Stimulated activated CD8-positive, alpha-beta memory T cell treated with anti-CD3 and anti-CD28 coated beads, Interleukin-12 subunit alpha, Interleukin-12 subunit beta, amount 100 ng/mL, for 24 hours (primary cell): ENCODE measurements around the gene COG1.

Source experiments
- DNase-seq: peaks from one replicate; pipeline ENCODE4 v3.0.0-alpha.2; 2020; ENCODE audit errors: extremely low read depth

The COG1 gene

DNA sequence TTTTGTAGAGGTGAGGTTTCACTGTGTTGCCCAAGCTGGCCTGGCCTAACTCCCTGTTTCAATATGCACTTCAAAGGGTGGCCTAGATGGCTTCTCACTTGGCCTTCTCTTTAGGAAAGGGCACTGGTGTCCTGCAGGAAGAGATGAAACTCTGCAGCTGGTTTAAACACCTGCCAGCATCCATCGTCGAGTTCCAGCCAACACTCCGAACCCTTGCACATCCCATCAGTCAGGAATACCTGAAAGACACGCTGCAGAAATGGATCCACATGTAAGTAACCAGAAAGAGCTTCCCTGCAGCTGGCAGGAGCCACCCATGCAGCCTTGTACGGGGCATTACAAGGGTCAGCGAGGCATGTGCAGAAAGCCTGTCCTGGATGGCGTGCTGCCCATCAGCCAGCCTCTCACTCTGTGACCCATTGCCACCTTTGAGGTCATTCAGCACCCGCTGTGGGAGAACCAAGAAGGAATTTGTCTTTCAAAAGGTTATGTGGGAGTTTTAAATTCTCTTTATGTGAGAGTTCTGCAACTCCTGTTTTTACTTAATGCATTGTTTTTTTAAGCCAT lies 7.0 kb downstream of the COG1 start:
- DNase-seq: no peak

DNA sequence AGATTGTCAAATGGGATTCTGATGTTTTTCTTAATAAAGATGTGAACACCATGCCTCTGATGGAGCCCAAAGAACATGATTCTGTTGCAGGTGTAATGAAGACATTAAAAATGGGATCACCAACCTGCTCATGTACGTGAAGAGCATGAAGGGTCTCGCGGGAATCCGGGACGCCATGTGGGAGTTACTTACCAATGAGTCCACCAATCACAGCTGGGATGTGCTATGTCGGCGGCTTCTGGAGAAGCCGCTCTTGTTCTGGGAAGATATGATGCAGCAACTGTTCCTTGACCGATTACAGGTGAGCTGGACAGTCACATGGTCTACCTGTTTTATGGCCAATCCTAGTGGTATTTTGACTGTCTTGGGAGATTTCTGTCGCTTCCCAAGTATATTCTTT lies 7.6 kb downstream of the COG1 start:
- DNase-seq: no peak

DNA sequence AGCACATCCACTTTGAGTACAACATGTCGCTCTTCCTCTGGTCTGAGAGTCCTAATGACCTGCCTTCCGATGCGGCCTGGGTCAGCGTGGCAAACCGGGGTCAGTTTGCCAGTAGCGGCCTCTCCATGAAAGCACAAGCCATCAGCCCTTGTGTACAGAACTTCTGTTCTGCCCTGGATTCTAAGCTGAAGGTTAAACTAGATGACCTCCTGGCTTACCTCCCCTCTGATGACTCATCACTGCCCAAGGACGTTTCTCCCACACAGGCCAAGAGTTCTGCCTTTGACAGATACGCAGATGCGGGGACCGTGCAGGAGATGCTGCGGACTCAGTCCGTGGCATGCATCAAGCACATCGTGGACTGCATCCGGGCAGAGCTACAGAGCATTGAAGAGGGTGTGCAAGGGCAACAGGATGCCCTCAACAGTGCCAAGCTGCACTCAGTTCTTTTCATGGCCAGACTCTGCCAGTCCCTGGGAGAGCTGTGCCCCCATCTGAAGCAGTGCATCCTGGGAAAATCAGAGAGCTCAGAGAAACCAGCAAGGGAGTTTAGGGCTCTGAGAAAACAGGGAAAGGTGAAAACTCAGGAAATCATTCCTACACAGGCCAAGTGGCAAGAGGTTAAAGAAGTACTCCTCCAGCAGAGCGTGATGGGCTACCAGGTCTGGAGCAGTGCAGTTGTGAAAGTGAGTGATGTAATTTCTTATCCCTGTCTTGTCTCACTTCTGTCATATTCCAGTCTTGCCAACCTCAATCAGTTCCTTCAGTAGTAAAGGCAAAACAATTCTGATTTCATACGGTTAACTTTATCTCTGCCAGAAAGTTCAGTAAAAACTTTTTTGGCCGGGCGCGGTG lies 8.6 kb downstream of the COG1 start:
- no peak for DNase-seq

DNA sequence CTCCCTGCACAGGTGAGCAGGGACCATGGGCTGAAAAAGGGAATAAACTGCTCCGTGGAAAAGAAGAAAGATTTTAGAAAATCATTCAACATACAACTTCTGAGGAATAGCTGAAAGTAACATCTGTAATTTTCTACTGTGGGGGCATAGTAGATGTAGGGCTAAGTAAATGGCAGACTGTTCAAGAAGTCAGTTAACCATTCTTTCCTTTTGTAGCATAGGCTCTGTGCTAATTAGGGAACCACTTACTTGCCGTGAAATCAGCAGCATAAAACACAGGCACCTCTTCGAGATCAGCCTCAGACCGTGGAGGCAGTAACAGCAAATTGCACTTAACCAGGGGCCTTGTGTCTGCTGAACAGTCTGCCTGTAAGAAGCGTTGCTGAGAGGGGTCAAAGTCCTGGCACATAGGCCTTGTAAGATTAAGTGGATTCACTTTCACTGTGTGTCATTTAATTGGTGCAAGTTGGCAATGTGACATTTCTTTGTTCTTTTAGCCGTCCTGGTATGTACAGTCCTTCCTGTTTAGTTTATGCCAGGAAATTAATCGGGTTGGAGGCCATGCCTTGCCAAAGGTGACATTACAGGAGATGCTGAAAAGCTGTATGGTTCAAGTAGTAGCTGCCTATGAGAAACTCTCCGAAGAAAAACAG lies 10.4 kb downstream of the COG1 start:
- DNase-seq: no peak

DNA sequence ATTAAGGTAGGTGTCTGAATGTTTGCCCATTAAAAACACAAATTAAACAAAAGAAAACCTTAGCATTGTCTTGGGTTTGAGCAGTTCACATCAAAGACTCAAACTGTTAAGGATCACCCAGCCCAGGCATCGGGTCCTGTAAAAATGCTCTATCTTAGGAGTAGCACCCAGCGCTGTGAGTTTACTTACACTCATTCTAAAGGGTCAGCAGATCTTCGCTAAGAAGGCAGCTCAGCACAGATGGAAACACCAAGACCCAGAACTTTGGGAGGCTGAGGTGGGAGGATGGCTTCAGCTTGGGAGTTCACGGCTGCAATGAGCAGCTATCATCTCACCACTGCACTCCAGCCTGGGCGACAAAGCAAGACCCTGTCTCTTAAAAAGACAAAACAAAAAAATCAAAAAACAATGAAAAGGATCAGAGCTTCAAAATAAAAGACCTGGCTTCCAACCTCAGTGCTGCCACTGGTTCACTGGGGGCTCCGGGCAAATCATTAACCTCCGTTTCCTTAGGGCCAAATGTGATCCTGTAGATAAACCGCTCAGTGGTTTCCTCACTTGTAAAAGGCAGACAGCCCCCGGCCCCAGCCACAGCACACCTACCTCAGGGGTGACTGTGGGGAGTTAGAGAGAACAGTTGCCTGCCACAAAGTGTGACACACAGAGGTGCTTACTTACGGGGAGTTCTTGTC lies 11.1 kb downstream of the COG1 start:
- DNase-seq: no peak

DNA sequence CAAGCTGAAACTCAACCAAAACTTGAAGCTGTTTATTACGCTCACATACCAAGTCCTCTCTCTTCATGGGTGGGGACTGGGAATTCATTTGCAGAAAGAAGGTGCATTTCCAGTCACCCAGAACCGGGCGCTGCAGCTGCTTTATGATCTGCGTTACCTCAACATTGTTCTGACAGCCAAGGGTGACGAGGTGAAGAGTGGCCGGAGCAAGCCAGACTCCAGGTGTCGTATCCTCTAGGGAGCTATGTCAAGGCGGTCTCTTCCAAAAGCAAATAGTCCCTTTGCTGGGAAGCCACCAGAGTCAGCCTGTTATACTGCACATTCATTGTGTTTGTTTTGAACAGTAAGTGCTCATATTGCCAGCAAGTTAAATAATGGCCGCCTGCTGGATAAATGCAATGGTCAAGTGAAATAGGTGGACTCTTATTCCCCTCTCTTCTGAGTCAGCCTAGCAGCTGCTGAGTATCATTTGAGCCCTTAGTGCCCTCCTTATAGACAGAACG lies 12.7 kb downstream of the COG1 start:
- DNase-seq: no peak

DNA sequence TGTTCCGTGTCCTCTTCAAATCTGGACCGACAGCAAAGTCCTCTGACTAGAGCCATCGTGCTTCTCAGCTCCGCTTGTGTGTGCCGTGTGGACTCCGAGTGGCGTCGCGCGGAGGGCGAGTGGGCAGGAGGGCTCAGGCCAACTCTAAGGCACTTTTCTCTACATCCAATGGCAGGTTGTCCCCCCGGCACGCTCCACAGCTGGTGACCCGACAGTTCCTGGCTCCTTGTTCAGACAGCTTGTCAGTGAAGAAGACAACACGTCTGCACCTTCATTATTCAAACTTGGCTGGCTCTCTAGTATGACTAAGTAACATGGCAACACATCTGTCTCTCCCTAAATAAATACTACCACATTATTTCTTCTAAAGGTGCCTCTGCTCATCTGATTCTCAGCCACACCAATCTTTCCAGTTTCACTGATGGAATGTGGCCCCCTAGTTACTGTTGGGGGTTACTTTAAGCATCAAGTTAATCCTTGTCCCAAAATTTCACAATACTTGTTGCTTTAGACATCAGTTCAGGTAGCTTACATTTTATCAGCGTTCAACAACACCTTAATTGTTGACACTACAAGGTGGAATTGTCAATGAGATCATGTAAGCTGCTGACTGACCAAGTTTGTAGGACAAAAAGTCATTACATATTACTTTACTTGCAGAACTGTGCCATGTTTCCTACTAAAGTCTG lies 15.4 kb downstream of the COG1 start:
- DNase-seq: no peak

DNA sequence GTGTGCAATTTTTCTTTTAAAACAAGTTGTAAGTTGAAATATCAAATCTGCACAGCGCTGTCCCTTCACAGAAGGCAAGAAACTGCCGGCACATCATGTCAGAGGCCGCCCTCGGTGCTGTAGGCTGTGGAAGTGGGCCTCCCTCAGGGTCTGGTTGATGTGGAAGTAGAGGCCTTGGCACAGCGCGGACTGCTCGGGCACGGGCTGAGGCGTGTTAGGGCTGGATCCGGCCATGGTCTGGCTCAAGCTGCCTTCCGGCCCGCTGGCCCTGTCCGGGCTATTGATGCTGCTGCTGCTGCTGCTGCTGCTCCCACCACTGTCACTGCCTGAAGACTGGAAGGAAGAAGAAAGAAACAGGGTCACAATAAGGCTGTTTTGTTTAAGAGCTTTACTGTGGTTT lies 16.6 kb downstream of the COG1 start:
- no peak for DNase-seq

DNA sequence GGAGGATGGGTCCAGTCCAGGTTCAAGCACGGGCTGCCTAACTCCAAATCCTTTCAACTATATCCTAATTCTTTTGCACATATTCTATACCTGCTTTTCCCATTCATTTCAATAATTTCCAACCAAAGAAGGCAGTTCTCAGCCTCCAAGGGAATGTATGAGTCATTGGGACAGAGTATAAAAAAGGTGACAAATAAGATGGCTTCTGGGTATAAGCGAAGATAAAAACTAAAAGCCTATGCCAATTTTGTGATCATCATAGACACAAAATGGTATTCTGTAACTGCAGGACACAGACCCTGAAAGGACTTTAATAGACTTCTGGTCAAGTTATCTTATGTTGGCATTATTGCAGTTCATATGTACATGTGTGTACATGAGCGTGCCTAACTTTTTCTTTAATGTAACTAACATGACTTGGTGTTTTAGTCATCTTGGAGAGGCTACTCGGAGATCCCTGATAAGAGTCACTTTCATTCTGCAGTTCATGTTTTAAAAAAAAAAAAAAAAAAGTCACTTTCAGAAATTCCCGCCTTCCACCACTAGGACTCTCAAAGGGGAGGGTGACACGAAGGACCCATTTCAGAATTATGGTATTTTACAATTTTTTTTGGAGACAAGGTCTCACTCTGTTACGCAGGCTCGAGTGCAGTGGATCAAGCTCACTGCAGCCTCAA lies 17.3 kb downstream of the COG1 start:
- no peak for DNase-seq

DNA sequence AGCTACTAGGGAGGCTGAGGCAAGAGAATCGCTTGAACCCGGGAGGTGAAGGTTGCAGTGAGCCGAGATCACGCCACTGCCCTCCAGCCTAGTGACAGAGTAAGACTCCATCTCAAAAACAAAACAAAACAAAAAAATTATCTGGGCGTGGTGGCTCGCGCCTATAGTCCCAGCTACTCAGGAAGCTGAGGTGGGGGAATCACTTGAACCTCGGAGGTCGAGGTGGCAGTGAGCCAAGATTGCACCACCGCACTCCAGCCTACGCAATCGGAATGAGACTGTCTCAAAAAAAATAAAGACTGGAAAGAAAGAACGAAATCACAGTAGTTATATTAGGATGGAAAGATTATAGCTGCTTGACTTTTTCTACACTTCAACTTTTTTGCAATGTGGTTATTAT lies 18.9 kb downstream of the COG1 start:
- no peak for DNase-seq

DNA sequence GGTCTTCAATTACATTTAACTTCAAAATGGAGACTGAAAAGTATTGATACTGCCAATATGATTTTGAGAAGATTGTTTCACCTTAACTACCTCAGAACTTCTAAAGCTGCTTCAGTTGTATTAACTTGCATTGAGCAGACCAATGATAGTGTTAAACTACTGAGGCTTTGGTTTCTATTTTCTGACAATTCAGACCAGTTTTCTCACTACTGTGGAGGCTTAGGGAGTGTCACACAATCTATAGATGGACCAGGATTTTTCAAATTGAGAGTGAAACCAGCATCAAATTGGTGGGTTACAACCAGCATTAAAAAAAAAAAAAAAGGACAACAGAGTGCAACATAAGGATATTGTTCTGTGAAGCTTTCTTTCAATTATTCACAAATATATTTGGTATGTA lies 21.2 kb downstream of the COG1 start:
- DNase-seq: no peak

DNA sequence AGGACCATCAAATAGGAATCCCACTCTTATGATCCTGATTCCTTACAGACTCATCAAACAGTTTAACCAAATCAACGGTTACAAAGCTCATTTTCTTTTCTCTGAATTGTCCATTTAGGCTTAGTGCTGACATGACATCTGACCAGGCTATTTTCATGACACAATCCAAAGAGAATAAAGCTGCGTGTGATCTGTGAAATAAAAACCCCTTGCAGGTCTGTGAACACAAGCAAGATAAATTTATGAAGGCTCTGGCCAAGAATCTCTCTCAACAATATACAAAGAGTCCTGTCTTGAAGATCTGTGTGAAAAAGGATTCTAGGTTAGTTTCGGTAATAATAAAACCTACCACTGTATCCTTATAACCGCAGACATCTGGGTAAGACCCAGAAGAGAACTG lies 22.0 kb downstream of the COG1 start:
- no peak for DNase-seq

DNA sequence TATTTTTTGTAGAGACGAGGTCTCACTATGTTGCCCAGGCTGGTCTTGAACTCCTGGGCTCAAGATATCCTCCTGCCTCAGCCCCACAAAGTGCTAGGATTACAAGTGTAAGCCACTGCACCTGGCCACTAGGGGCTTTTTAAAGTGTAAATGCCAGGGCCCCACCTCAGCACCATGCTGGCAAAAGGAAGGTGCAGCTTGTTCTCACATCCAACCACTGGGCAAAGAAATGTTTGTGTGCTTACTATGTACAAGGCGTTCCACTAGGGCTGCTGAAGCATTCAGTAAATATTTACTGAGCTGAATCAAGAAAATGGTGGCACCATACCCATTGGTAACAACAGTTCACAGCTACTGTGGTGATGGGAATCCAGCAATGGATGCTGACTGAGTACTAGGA lies 22.6 kb downstream of the COG1 start:
- no peak for DNase-seq

DNA sequence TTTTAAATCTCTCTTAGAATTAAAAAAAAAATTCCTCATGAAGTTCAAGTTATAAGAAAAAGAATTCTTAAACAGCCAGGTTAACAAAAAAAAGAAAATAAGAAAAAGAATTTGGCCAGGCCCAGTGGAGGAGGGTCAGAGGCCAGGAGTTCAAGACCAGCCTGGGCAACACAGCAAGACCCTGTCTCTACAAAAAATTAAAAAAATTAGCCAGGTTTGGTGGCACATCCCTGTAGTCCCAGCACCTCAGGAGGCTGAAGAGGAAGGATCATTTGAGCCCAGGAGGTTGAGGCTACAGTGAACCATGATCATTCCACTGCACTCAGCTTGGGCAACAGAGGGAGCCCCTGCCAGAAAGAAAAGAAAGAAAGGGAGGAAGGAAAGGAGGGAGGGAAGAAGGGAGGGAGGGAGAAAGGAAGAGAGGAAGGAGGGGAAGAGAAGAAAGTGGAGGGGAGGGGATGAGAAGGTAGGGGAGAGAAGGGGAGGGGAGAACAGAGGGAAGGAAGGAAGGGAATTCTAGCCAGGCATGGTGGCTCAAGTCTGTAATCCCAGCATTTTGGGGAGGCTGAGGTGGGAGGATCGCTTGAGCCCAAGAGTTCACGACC lies 30.9 kb downstream of the COG1 start:
- no peak for DNase-seq

DNA sequence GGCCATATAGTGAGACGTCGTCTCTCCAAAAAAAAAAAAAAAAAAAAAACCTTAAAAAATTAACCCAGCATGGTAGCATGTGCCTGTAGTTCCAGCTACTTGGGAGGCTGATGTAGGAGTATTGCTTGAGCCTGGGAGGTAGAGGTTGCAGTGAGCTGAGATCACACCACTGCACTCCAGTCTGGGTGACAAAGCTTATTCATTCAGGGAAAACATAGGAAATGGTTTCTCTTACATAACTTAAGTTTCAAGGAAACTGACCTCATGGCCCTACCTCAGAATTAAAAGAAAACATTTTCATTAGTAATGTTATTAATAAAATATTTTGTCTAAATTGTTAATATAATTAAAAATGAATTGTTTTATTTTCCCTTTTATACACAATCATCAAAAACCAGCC lies 31.4 kb downstream of the COG1 start:
- no peak for DNase-seq

DNA sequence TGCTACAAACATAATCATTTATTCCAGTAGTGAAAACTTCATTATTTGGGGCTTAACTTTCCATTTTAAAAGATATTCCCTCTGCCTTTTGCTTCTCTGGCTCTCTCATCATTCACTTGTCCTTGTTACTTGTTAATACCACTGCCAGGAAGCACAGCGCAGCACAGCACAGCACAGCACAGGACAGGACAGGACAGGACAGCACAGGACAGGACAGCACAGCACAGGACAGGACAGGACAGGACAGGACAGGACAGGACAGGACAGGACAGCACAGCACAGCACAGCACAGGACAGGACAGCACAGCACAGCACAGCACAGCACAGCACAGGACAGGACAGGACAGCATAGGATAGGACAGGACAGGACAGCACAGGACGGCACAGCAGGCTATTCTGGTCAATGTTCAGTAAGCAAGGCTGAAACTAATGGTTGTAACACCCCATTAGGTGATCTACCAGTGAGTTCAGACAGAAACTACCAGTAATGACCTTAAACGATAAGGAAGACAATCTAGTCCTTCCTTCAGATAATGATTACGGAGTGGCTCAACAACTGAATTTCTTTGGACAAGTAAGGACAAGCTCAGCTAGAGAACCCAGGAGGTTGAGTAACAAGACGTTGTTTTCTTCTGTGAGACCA lies 31.9 kb downstream of the COG1 start:
- no peak for DNase-seq

DNA sequence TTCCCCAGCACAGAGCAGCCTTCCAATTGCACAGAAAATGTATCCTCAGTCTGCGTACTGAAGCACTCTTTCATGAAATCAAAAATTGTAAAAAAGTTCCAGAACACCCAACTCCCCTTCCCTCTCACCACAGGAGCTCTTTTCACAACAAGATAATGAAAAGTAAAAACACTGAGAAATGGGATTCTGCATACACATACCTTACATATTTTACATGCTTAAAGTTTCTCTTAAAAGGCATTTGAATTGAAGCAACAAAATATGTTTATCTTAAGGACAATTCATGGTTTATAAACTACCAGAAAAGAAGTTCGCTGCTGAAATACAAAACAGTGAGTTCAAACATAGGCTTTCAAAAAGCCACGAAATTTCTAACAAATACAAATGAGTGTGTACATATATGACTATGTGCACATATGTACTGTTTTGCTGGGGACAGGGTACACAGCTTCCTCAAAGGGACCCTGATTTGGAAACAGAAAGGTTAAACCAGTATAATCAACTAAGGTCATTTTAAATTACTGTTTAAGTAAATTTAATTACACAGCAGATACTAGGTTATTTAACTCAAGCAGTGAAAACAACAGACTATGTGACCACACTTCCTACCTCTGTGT lies 33.8 kb downstream of the COG1 start:
- no peak for DNase-seq

DNA sequence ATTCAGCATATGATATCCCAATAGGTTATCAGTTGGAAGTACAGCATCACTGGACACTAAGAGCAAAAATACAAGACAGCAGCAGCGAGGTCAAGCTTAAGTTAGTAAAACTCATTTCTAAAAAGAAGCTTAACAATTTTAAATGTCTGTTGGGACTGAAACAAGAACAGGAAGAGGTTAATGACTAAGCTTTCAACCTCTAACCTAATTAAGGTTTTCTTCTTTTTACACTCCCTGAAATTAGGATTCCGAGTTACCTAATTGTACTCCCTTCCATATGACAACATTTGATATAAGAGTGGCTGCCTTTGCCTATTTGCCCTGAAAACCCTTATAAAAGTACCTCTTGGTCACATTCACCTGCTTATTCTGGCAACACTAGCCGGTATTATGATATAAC lies 34.5 kb downstream of the COG1 start:
- DNase-seq: no peak

DNA sequence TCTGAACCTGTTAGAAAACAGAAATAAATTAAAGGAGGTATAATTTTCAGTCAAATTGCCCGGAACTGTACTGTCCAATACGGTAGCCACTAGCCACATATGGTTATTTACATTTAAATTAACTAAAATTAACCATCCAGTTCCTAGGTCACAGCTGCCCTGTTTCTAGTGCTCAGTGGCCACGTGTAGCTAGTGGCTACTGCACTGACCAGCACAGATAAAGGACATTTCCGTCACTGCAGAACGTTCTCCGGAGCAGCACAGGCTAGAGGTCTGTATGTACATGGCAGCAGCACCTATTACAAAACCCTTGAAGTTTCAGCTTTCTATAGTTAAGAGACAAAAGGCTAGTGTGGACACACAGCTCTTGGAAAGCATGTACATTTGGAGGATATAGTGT lies 35.1 kb downstream of the COG1 start:
- DNase-seq: no peak

DNA sequence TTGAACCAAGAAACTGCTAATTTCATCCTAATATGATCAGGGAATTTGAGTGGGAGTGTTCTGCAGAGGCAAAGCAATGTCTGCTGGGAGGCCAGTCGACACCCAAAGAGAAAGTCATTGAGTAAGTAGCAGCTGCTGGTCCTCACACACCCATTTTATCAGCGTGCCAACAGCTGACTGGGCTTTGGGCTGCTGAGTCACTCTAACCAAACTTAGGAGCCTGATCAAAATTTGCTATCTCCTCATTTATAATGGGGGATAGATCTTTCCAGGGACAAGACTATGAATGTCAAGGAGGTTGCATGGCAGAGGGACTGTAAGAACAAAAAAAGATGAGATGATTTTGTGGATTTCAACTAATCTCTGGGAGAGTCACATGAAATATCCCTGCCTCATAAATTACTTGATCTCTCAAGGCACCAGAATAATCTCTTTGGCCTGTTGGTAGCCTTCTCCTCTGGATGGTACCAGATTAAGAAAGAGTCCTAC lies 35.9 kb downstream of the COG1 start:
- no peak for DNase-seq
